Skin of body (tissue), 2 donors: ENCODE data around the gene ABL2. TPM values are rescaled to one million over a fixed set of nuclear protein-coding genes. Genes with fewer than 3 reads are reported as not detected.
A peak's percentile ranks its signal among the peaks of the same experiment; 100 is the strongest.
"Not testable (repeated sequence)": the region's sequence is repeated elsewhere in the genome, so short reads cannot be mapped to it uniquely, and the experiment has no call there.

Experiments used
- DNase-seq: peaks from one replicate; lab custom pipeline; 2025; lab: John Stamatoyannopoulos, UW
- total RNA-seq: library from RNA; depleted of rRNA; stranded (reverse); fragments of >200 nt; gene quantifications from one replicate; pipeline ENCODE4 v1.2.3, GENCODE V29; 2014

Gene ABL2
- total RNA-seq, 1 donor from 2014 or later = 16.9 TPM

DNA sequence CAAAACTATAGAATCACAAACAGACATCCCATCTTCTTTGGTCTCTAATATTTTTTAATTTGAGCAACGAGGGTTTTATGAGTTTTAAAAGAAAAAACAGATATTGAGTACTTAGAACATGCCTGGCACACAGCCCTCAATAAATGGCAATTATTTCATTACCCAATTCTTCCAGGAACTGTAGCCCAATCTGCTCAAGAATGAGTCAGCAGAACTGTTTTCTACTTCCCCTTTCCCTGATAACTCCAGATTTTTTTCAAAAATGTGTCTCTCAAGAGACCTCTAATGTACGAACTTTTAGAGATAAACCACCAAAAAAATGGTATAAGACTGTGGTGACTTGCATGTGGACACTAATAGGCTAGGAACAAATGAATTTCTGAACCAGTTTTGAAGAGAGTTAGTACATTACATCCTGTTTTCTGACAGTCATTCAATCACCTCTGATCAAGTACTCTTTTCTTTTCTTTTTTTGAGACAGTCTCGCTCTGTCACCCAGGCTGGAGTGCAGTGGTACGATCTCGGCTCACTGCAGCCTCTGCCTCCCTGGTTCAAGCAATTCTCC is 11.5 kb downstream of the ABL2 start:
- DNase-seq = no peak

GRCh38 chr1:179213317-179213716 is 16.2 kb downstream of the ABL2 start:
- DNase-seq = not testable (repeated sequence)

- DNase-seq = no peak
Observed at GRCh38 chr1:179208681-179209477, 20.6 kb downstream of the ABL2 start.

DNA sequence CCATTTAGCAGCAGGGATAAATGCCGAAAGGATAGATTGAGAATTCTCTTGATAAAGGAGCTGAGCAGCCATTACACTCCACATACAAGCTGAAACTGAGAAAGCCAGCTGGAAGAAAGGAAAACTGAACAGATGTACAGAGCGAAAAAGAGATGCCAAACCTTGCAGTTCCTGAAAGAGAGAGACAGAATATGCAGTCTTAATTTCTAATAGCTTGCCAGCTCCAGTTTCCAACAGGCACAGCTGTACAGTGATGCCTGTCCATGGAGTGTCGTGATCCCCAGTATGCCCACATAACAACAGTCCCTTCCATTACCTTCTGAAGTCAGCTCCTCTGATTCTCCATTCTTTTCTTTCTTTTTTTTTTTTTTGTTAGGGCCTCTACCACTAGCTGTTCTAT is 22.7 kb downstream of the ABL2 start:
- peak; percentile 17 for DNase-seq

GRCh38 chr1:179205284-179205683 is 24.2 kb downstream of the ABL2 start:
- DNase-seq = no peak

- DNase-seq = no peak
Observed at GRCh38 chr1:179202161-179202560, 27.3 kb downstream of the ABL2 start.

DNA sequence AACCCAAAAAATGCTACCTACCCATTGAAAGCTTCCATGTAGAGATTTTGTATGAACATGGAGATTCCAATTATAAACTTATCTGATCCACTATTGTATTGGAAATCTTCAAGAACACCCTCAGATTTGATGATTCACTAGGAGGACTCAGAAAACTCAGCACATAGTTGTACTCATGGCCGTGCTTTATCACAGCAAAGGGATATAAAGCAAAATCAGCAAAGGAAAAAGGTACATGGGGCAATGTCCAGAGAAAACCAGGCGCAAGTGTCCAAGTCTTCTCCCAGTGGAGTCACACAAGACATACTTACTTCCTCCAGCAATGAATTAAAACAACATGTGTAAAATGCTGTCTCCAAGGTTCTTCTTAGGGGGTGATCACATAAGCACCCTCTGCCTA is 28.9 kb downstream of the ABL2 start:
- DNase-seq = no peak

GRCh38 chr1:179197690-179198297 is 31.7 kb downstream of the ABL2 start:
- no peak for DNase-seq

DNA sequence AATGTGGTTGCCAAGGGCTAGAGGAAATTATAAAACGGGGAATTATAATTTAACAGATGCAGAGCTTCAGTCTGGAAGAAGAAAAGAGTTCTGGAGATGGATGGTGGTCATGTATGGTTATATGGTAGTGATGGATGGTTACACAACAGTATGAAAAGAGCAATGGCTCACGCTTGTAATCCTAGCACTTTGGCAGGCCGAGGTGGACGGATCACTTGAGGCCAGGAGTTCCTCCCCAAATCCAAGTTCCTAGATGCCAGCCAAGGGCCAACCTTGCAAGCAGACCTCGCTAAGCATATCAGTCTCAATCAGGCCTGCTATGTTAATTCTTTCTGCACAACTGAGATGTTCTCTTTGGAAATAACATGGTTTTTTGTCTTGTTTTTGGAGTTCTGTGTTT is 33.6 kb downstream of the ABL2 start:
- not testable (repeated sequence) for DNase-seq

- no peak for DNase-seq
Observed at GRCh38 chr1:179195376-179195775, 34.1 kb downstream of the ABL2 start.

- no peak for DNase-seq
Observed at GRCh38 chr1:179194068-179194537, 35.4 kb downstream of the ABL2 start.

DNA sequence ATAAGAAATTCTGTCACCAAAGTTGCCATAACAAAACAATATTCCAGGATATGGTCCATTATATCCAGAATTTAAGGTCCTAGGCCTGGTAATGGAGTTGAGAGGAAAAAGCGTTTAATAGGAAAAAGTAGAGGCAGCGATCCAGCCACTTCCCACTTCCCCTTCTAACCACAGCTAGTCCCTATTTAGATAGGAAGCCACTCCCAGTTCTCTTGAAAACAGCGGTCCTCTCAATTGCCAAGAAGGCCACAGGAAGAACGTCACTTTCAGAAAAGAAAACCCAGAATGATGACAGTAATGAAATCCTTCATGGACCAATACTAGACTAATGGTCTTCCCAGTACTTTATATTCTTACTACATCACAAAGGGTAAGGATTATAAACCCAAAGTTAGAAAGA is 38.6 kb downstream of the ABL2 start:
- DNase-seq = peak; percentile 5

GRCh38 chr1:179187735-179188471 is 41.6 kb downstream of the ABL2 start:
- DNase-seq = no peak

DNA sequence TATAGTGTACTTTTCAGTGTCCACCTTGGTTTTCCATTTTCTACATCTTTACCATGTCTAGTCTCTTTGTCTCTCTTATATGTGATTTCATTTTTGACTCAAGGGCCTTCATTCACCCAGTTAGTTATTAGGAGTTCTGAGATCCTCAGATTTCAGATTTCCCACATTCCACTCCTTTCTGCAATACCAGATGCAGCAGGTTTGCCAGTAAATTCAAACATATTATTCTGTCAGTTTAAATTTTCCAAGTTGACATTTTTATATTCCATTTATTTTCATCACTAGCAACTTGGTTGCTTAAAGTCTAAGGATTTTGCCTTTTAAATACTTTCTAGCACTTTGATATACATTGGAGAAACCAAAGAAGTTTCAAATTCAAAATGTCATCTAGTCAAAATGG is 42.4 kb downstream of the ABL2 start:
- DNase-seq = no peak

DNA sequence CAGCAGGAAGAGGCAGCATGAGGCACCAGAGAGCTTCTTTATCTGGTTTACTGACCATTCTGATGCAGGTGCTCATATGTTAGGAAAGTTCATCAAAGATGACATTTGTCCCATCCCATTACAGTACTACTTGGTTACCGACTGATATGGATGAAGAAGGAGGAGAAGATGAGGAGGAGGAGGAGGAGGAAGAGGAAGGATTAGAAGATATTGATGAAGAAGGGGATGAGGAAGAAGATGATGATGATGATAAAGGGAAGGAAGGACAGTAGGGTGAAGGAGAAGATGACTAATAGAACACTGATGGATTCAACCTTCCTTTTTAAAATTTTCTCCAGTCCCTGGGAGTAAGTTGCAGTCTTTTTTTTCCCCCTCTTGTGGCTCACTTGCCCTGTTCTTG is 45.1 kb downstream of the ABL2 start:
- DNase-seq = no peak

GRCh38 chr1:179183857-179184256 is 45.6 kb downstream of the ABL2 start:
- no peak for DNase-seq

GRCh38 chr1:179178950-179179349 is 50.5 kb downstream of the ABL2 start:
- DNase-seq = no peak

DNA sequence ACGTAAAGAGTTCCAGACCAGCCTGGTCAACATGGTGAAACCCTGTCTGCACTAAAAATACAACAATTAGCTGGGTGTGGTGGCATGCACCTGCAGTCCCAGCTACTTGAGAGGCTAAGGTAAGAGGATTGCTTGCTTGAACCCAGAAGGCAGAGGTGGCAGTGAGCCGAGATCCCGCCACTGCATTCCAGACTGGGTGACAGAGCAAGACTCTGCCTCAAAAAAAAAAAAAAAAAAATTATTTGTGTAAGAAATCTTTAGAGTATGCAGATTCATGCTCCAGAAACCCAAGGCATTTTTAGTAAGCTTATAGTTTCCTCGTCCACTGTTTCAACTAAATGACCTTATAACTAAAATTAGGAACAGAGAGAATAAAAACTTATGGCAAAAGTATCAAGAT is 51.3 kb downstream of the ABL2 start:
- DNase-seq = no peak

- no peak for DNase-seq
Observed at GRCh38 chr1:179177615-179178014, 51.9 kb downstream of the ABL2 start.

DNA sequence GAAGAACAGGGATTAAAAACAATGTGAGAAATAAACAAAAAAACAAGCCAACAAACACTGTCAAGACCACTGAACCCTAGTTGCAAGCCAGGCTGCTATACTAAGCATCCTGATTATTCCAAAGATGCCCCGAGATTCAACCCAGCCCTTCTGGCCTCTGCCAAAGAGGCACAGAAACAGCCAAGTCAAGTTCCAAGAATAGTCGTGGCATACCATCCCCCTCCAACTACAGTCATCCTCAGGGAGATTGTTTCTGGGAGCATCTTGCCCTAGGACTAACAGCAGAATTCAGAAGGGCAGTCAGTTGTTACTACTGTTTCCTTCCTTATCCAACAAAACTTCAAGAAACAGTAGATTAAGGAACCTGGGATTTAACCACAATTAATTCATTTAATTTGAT is 52.3 kb downstream of the ABL2 start:
- peak; percentile 6 for DNase-seq

- peak; percentile 56 for DNase-seq
Observed at GRCh38 chr1:179175011-179175841, 54.3 kb downstream of the ABL2 start.
